Jurkat, Clone E6-1 (cell line): ENCODE results near the gene PIGQ.

Source experiments
- DNase-seq: peaks from one replicate; pipeline ENCODE4 v3.0.0-alpha.2; 2011; ENCODE audit warnings: low read depth, low spot score
- H3K4me3 ChIP-seq: 2 replicates; pipeline ENCODE4 v1.5.1; 2011; ENCODE audit warnings: mild to moderate bottlenecking, low read length, control low read depth, moderate library complexity

The PIGQ gene

GRCh38 chr16:631808-632358 lies 62.1 kb downstream of the PIGQ start:
- H3K4me3 ChIP-seq, result no peak overlapping the region
- DNase-seq, result no peak

GRCh38 chr16:632486-633335 lies 62.9 kb downstream of the PIGQ start:
- H3K4me3 ChIP-seq, result no peak overlapping the region
- no peak for DNase-seq

DNA sequence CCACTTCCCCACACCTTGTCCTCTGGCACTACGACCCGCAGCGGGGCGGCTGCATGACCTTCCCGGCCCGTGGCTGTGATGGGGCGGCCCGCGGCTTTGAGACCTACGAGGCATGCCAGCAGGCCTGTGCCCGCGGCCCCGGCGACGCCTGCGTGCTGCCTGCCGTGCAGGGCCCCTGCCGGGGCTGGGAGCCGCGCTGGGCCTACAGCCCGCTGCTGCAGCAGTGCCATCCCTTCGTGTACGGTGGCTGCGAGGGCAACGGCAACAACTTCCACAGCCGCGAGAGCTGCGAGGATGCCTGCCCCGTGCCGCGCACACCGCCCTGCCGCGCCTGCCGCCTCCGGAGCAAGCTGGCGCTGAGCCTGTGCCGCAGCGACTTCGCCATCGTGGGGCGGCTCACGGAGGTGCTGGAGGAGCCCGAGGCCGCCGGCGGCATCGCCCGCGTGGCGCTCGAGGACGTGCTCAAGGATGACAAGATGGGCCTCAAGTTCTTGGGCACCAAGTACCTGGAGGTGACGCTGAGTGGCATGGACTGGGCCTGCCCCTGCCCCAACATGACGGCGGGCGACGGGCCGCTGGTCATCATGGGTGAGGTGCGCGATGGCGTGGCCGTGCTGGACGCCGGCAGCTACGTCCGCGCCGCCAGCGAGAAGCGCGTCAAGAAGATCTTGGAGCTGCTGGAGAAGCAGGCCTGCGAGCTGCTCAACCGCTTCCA lies 63.7 kb downstream of the PIGQ start:
- no peak for DNase-seq
- no peak overlapping the region for H3K4me3 ChIP-seq
